GM21717 (cell line): Measurements from ENCODE around the gene PPIA.
"Not testable (repeated sequence)": the region's sequence is repeated elsewhere in the genome, so short reads cannot be mapped to it uniquely, and the experiment has no call there.

Source experiments
- ATAC-seq: cut with Tn5 transposase; IDR thresholded peaks from one replicate; pipeline ENCODE4 v1.9.1; 2021; ENCODE audit warnings: mild to moderate bottlenecking, moderate library complexity; ENCODE audit not compliant: unreplicated experiment

PPIA gene

DNA sequence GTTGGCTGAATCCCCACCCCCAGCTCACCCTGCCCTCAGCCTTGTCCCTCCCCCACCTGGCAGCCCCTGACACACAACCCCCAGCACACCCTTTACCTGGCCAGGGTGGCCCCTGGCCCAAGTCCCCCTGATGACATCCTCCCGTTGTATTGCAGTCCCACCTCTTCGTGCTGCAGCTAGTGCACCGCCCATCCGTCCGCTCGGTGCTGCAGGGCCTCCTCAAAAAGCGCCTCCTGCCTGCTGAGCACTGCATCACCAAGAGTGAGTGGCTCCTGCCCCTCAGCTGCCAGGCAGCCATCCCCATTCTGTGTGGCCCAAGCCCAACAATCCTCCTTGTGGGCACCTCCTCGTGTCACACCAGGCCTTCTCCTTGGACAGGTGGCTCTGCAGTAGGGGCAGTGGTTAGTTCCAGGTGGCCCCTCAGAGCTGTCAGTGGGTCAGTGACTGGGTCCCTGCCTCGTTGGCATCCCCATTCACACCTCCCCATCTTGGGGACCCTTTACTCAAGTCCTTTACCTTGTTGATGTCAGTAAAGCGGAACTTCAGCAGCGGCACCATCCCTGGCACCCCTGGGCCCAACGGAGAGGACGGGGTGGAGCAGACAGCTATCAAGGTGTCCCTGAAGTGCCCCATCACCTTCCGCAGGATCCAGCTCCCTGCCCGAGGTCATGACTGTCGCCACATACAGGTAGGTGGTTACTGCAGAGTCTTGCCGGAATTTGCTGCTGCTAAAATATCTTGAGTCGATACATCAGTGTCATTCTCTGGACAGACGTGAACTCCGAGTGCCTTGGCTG lies 33.6 kb upstream of the PPIA start:
- no peak for ATAC-seq

DNA sequence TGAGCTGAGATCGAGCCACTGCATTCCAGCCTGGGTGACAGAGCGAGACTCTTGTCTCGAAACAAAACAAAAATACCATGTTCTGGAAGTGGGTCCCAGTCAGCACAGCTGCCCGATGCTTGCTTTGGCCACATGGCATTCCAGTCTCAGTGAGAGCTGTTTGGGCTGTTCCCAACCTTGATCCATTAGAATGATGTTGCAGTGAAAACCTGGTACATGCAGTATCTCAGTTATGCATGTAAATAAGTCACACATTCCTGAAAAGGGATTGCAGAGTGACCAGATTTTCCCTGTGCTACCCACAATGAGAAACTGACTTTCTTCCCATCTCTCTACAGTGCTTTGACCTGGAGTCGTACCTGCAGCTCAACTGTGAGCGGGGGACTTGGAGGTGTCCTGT lies 32.4 kb upstream of the PPIA start:
- no peak for ATAC-seq

DNA sequence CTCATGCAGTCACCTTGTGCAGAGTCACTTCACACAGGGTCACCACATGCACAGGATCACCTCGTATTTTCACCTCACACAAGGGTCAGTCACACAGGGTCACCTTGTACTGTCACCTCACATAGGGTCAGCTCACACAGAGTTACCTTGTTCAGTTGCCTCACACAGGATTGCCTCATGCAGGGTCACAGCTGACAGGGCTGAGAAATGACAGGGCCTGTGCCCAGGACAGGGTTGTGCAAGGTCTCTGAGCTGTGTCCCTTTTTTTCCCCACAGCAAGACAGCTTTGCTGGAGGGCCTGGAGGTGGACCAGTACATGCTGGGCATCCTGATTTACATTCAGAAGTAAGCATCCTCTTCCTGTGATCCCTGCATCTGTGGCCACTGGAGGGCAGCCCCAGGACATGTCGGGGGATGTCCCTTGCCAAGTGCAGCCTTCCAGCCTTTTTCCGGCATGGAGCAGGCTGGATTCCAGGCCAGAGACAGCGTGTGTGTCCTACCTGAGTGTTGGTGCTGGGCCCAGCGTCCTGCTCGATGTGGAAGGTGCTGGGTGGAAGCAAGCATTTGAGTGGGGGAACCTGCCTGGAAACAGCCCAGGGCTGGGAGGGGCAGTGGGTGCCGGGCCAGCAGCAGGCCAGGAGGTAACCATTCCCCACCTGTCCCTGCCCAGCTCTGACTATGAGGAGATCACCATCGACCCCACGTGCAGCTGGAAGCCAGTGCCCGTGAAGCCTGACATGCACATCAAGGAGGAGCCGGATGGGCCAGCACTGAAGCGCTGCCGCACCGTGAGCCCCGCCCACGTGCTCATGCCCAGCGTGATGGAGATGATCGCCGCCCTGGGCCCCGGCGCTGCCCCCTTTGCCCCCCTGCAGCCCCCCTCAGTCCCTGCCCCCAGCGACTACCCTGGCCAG lies 31.6 kb upstream of the PPIA start:
- no peak for ATAC-seq

DNA sequence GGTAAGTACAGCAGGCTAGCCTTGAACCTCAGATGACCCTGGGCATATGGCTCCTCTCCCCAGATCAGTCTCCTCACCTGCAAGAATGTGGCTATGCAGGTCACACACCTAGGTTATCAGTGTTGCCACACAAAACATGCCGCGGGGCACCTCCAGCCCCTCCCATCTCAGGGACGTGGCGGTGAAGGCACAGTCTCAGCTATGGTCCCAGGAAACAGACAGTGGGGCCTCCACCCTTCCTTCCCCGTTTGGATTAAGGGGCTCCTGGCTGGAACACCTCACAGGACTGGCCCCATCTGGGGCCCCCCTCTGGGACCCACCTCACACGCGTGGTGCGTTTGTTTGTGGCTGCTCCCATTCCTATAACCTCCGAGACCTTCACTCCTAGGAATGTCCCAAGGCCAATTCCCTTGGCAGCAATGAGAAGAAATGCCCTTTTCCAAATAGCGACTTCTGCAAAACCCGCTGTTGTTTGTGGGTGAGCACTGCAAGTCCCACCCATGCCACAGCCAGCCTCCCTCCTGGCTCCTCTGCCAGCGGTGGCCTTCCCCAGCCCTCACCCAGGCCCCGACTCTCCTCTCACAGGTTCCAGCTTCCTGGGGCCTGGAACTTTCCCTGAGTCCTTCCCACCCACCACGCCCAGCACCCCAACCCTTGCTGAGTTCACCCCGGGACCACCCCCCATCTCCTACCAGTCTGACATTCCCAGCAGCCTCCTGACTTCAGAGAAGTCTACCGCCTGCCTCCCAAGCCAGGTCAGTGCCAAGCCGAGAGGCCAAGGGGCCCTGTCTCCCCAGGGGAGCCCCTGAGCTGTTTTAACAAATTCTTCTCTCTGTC lies 30.7 kb upstream of the PPIA start:
- ATAC-seq: no peak

DNA sequence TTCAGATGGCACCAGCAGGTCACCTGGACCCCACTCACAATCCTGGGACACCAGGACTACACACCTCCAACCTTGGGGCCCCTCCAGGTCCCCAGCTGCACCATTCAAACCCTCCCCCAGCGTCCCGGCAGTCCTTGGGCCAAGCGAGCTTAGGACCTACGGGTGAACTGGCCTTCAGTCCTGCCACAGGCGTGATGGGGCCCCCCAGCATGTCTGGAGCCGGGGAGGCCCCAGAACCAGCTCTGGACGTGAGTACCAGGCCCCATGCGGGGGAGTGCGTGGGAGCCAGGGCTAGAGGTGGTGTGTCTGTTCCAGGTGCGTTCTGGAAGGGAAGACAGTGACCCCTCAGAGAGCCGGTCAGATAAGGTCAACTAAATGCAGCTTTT lies 30.1 kb upstream of the PPIA start:
- no peak for ATAC-seq

DNA sequence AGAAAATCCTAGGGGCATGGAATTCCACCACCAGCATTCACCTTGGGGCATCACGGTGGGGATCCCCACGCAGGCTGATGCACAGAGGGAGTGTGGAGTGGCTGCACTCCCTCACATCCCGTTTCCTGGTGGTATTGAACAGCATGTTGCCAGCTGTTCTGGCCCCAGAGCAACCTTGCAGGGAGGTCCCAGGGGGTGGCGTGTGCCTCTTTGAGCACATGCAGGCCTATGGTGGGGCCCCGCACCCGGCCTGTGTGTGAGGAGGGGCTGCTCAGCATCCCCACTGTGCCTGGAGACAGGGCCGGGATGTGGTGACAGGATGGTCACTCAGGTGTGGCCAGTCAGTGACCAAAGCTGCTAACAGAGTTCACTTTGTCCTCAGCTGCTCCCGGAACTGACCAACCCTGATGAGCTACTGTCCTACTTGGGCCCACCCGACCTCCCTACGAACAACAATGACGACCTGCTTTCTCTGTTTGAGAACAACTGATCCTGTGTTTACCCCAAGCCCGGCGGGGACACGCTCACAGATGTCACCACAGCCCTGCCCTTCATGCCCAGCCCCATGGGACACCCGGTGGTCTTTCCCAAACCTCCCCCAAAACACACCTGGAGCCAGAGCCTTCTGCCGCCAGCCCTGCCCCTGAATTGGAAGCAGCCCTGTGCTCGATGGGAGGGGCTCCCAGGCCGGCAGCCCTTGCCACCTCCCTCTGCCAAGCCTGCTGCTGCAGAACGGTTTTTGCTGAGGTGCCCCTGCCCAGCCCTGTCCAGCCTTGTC lies 29.2 kb upstream of the PPIA start:
- ATAC-seq: no peak

GRCh38 chr7:44767912-44768627 lies 28.4 kb upstream of the PPIA start:
- no peak for ATAC-seq

DNA sequence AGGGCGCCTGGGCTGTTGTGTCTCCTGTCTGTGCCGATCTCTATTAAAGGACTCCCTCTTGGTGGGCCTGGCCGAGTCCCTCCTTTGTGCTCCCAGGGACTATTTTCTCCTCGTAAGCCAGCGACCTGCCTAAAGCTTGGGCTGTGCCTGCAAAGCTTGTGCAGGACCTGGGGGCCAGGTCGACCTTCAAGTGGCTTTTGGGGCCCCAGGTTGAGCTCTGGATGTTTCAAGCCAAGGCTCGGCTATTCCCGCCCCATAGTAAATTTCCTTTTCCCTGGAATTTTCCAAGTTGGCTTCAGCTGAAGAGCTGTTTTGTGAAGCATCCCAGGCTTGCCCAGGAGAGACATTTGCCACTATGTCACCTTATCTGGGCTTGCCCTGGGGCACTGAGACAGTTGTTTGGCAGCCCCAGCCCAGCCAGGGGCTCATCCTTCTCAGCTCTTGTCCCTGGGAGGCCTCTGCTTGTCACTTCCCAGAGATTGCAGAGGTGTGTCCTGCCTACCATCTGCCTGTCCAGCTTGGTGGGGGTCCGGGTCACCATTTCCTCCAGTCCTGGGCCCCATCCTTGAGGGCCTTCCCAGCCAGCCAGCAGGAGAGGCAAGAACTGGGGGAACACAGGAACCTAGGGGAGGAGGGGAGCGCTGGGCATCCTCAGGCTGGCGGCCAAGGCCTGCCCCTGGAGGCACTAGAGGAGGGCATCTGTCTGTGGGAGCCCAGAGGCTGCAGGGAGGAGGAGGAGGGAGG lies 27.7 kb upstream of the PPIA start:
- ATAC-seq: no peak

DNA sequence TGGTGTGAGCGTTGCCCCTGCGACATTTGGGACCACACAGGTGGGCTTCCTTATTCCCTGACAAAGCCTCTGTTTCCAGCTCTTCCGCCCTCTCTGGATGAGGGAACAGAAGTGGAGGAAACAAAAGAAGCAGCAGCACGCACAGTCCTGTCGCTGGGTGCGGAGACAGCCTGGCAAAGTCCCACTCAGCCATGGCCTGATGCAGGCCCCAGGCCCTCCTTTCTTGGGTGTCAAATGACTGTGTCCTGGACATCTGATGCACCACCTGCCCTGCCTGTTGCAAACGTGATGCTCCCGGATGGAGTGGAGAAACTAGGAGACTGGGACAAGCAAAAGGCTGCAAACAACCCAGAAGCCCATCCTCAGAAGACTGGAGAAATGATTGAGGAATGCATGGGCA lies 27.1 kb upstream of the PPIA start:
- ATAC-seq: no peak

GRCh38 chr7:44769776-44770294 lies 26.6 kb upstream of the PPIA start:
- peak; percentile 71 for ATAC-seq

- ATAC-seq: no peak
Observed at GRCh38 chr7:44771358-44771757, 25.1 kb upstream of the PPIA start.

DNA sequence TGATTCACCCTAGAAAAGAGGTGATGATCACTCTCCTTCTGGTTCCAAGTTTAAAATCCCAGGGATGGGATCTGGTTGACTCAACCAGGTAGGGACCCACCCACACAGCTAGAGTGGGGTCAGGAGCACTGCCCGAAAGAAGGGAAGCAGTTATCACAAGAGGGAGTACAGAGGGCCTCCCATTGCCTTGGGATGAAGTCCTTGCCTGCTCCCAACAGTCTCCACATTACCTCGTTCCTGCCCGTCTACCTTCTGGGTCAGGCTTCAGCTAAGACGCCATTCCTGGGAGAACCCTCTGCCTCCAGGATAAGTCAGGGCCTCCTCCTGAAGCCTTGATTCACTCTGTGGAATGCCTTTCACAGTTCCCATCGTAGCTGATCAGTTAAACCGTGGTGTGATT lies 24.0 kb upstream of the PPIA start:
- no peak for ATAC-seq

GRCh38 chr7:44772867-44773266 lies 23.6 kb upstream of the PPIA start:
- no peak for ATAC-seq

DNA sequence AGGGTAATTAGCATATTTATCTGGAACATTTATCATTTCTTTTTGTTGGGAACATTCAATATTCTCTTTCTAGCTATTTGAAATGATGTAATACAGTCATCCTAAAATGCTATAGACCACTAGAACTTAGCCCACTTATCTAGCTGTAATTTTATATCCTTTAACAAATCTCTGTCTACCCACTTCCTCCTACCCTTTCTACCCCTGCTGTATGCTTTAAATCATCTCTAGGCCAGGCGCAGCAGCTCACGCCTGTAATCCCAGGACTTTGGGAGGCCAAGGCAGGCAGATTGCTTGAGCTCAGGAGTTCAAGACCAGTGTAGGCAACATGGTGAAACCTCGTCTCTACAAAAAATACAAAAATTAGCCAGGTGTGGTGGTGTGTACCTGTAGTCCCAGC lies 22.0 kb upstream of the PPIA start:
- not testable (repeated sequence) for ATAC-seq

- ATAC-seq: no peak
Observed at GRCh38 chr7:44775383-44776107, 20.9 kb upstream of the PPIA start.

DNA sequence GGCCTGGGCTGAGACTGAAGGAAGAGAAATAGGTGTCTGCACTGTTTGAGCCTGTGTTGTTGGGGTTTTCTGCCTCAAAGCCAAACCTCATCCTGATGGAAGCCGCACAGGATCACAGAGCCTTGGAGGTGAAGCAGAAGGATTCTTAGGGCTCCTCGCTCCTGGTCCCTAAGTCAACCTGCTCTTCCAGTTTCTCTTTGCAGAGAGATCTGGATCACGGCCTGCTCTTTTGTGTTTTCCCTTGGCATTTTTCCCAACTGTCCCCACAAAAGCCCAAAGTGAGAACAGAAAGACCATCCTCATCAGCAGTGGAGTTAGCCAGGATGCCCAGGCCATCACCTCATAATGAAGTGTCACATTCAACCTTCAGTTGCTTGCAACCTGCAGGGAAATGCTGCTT lies 20.3 kb upstream of the PPIA start:
- no peak for ATAC-seq

DNA sequence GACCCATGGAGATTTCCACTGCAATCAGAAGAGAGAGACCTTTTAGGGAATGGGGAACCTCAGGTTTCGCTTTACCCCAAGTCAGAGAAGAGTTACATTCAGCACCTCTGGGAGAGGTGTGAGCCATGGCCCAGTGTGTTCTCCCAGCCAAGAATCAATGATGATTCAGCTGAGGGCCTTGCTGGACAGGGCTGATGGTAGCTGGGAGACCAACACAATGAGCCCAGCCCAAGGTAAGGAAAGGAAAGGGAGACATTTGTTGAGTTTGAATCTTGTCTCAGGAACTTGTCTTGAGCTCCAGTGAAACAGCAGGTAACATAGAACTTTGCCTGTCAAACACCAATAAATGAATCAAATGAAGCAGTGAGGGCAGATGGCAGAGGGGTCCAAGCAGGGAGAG lies 14.0 kb upstream of the PPIA start:
- ATAC-seq: no peak

DNA sequence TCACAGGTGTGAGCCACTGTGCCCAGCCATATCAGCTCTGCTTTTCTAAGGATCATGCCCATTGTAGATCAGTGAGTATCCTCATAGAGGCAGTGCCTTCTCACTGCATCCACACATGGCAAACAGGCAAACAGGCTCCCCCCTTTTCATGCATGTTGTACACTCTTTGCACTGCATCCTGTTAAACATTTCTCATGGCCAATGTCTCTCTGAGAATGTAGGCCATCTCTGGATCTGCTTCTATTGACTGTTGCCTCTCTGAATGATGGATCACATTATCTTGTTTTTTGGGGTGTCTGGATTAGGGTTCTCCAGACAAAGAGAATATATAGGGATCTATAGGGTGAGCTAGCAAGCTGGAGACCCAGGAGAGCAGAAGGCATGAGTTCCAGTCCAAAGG lies 13.1 kb upstream of the PPIA start:
- ATAC-seq: no peak
